EL (cell line): ENCODE measurements around the gene DHPS.
"Not testable (repeated sequence)": the region's sequence is repeated elsewhere in the genome, so short reads cannot be mapped to it uniquely, and the experiment has no call there.

Experiments
- DNase-seq: peaks from one replicate; pipeline ENCODE4 v3.0.0-alpha.2; 2016

DHPS gene

GRCh38 chr19:12670159-12670928 lies 11.3 kb downstream of the DHPS start:
- DNase-seq = no peak

DNA sequence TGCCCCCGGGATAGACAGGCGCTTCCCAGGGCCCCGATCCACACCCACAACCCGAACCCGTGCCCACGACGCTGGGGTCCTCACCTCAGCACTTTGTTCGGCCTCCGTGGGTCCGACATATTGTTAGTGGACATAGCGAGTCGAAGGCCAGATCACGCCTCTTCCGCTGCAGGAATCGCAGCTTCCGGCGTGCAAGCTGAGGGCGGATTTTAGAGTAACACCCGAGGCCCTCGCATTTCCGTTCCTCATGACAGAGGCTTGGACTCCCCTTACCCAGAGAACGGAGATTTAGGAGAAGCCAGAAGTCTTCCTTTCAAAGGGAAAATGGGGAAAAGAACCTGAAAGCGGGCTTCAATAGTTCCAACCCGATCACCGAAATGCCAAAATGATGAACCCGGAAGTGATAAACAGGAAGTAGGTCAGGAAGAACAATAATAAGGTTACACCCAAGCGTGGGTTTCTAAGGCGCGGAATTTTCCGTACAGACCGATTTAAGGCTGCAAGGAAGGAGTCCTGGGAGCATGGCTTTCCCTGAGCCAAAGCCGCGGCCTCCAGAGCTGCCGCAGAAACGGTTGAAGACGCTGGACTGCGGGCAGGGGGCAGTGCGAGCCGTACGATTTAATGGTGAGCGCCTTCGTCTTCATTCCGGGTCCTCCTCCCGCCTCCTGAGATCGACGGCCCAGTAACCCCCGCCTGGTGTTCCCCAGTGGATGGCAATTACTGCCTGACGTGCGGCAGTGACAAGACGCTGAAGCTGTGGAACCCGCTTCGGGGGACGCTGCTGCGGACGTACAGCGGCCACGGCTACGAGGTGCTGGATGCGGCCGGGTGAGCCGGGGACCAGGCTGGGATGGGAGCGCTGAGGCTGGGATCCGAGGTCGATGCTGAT lies 12.2 kb downstream of the DHPS start:
- DNase-seq = peak; percentile 84

- peak; percentile 75 for DNase-seq
Measured at GRCh38 chr19:12668932-12669269, 12.8 kb downstream of the DHPS start.

DNA sequence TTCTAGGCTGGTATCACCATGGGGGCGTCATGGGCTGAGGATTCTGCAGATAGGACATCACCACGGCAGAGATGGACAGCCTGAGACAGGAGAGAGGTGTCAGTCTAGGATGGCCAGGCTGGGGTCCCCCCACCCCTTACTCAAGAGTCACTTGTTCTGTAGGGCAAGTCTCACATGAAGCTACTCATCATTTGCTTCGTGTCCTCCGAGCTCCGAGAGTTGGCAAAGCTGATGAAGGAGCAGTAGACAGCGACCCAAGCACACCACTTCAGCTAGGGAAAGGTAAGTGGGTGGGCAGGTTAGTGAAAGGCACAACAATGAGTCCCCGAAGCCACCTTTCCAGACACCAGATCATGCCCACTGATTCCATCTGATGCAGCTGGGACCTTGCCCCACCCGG lies 13.3 kb downstream of the DHPS start:
- no peak for DNase-seq

- no peak for DNase-seq
Measured at GRCh38 chr19:12667731-12668302, 13.9 kb downstream of the DHPS start.

DNA sequence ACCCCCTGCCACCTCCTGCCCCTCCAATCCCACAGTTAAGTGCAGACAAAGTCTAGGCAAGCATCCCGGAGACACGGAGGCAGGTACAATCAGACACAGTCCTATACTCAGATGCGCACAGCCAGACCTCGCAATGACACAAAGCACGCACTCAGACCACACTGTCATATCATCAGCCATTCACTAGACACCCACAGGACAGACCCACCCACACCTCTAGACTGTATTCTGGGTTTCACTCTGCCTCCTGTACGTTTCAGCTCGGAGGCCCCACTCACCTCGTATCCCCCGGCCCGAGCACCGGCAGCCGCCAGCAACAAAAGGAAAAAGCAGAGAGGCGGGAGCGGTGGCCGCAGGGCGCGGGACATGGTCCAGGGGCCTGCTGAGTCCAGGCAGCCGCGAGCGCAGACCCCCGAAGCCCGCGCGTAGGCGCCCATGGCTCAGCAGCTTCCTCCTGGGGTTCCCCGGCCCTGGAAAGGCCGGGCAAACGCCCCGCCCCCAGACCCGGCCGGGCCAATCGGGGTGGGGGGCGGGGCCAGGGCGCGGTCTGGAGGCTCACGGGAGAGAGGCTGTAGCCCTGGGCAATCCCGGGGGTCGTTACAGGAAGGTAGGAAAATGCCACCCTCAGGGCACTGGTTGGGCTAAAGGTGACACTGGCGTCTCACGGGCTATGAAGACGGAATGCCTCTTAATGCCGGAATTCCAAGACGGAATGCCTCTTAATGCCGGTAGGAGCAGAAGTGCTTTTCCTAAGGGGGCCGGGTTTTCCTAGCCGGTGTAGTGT lies 15.2 kb downstream of the DHPS start, which contains the start of the genes MAN2B1 and WDR83:
Gene MAN2B1, minus strand, starts transcription at position 478 of the 784 bp plus-strand sequence. Its CDS starts 41 bp downstream, at position 437.
Gene WDR83, plus strand, starts transcription at position 543 of the 784 bp plus-strand sequence. CDS start 2,984 bp downstream, outside the sequence.
- peak; percentile 78 for DNase-seq

DNA sequence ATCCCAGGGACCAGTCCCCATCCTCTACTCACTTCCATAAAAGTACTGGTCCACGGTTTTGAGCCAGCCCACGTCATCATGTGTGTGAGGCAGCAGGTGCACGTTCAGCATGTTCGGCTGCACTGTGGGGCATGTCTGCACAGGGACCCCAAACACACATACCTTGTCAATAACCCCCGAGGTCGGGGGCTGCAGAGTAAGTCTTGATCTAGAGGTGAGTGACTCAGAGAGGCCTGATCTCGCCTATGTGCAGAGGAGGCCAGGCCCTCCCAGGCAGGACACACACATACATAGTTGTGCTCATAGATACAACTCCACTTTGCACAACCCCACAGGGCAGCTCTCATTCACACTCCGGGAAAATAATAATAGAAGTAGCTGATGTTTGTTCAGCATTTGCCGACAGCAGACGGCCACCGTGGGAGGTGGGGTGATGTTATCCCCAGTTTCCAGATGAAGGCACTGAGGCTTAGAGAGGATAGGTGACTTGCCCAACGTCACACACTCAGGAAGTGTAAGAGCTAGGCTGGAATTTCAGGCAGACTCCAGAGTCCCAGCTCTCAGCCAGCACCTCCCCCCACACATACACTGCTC lies 15.9 kb downstream of the DHPS start:
- no peak for DNase-seq

GRCh38 chr19:12665281-12665573 lies 16.5 kb downstream of the DHPS start:
- no peak for DNase-seq

DNA sequence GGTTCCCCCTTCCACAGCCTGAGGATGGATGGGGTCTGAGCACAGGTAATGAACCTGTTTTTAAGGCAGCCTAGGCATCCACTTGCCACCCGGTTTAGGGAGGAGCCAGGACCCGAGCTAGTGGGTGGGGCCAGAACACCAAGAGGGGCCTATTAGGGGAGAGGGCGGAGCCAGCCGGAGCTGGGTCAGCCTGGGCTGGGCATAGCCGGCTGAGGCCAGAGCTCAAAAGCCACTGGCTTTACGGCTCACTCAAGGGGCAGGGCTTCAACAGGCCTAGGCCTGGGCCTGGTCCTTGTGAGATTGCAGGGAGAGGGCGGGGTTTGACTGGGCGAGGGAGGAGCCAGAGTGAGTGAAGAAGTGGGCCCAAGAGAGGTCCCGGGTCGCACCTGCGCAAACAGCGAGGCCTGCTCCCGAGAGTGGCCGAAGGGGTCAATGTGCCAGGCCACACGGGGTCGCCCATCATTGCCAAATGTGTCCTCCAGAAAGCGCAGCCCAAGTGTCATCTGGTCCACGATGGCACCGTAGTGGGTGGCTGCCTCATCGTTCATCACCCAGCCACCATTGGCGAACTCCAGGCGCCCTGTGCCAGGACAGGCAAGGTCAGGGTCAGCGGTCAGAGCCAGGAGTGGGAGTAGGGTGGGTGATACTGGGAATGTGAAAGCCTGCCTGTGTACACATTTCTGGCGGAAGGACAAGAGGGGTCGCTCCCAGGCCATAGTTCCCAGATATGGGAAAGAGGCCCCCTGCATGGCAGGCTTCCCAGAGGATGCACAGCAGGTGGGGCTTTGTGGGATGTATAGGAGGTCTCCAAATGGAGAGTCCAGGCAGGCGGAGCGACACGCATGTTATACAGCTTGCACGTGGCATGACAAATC lies 17.0 kb downstream of the DHPS start:
- peak; percentile 32 for DNase-seq

- DNase-seq = no peak
Measured at GRCh38 chr19:12660980-12661379, 20.7 kb downstream of the DHPS start.

DNA sequence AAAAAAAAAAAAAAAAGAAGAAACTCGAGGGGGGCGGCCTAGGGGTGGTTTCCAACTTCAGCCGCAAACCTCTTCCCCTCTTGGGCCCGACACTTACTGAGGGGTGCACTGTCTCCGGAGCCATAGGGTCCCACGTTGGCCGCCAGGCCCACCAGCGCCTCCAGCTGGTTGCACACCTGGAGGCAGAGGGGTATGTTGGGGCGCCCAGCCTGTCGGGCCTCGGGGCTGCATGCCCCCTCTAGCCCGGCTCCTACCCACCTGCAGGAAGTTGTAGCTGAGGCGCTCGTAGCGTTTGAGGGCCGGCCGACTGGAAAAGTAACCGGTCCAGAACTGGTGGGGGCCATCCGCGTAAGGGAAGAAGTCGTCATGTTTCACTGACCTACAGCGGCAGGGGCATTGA lies 23.7 kb downstream of the DHPS start:
- DNase-seq = no peak

- no peak for DNase-seq
Measured at GRCh38 chr19:12656899-12657571, 24.6 kb downstream of the DHPS start.

GRCh38 chr19:12655546-12655945 lies 26.1 kb downstream of the DHPS start:
- DNase-seq = no peak

DNA sequence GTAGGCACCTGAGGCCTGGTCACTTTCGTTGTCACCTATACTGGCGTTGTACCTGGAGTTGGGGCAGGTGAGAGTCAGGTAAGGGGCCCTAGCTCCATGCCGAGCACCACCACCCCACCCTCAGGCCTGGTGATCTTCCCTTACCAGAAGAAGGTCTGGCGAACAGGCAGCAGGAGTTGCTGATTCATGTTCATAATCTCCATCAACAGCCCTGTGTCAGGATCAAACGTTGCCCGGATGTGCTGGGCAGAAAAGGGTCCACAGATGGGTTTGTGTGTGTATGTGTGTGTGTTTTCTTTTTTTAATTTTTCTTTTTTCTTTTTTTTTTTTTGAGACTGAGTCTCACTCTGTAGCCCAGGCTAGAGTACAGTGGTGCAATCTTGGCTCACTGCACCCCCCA lies 29.5 kb downstream of the DHPS start:
- no peak for DNase-seq

DNA sequence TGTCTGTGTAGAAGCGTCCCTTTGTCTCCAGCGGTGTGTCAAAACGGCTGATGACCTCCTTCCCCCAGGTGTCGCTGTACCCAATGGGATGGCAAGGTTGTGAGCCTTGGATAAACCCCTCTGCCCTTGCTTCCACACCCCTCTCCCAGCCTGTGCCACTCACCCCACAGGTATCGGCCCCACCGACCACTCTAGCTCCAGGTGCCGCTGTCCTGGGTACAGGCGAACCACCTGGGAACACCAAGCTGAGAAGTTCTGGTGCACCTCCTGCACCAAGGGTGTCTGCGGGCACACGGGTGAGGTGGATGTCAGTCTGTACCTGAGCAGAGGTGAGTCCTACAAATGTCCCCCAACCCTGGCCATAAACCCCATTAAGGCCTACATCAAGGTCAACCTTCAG lies 31.7 kb downstream of the DHPS start:
- DNase-seq = no peak

GRCh38 chr19:12648088-12648487 lies 33.6 kb downstream of the DHPS start:
- no peak for DNase-seq

- peak; percentile 36 for DNase-seq
Measured at GRCh38 chr19:12647490-12648071, 34.1 kb downstream of the DHPS start.

GRCh38 chr19:12647047-12647446 lies 34.6 kb downstream of the DHPS start:
- no peak for DNase-seq

GRCh38 chr19:12646551-12646950 lies 35.1 kb downstream of the DHPS start:
- no peak for DNase-seq

GRCh38 chr19:12643716-12644115 lies 38.0 kb downstream of the DHPS start:
- DNase-seq = not testable (repeated sequence)

DNA sequence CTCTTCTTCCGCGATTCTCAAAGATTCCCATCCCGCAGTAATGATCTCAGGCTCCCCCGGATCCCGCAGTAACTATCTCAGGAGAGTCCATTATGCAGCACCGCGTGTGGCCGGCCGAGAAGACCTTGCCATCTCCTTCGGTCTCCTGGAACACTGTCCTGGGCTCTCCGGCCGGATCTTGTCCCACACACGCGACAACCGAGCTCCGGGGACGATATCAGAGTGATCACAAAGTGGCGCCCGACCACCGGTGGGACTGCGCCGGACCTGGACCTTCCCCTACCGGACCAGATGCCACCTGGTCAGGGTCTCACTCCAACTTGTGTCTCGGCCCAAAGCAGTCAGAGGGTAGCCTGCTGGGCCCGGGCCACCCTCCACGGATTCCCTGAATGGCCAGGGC lies 39.2 kb downstream of the DHPS start:
- no peak for DNase-seq
